SU-DHL-6 (cell line): Measurements from ENCODE around the gene NECTIN3.

Experiments
- CTCF ChIP-seq: fragments of 200-600 bp; sonication (generic); IDR thresholded peaks from one replicate; pipeline ENCODE4 v1.5.1; 2017; ENCODE audit warnings: antibody characterized with exemption, mild to moderate bottlenecking, low read length, moderate library complexity; ENCODE audit not compliant: insufficient read depth, poor library complexity, severe bottlenecking
- EZH2phosphoT487 ChIP-seq: fragments of 200-600 bp; sonication (generic), shearing (Covaris generic); conservative IDR thresholded peaks from 2 replicates; pipeline ENCODE4 v1.6.1; 2018; ENCODE audit warnings: mild to moderate bottlenecking, antibody characterized with exemption, low read length, moderate library complexity, mixed read lengths

GRCh38 chr3:111173906-111174305, 102.3 kb downstream of the NECTIN3 start:
- TF ChIP-seq CTCF, result no peak
- TF ChIP-seq EZH2phosphoT487, result no peak
